PC-3 (cell line): ENCODE results near the gene PRIMA1. TPM values are rescaled to one million over a fixed set of nuclear protein-coding genes. Genes with fewer than 3 reads are reported as not detected.

Experiments
- ATAC-seq: fragments of 200-7000 bp; cut with Tn5 transposase; 2 replicates; pipeline ENCODE4 v1.9.1; 2020; ENCODE audit warnings: mild to moderate bottlenecking, moderate library complexity
- BruUV-seq: library from RNA; stranded (reverse); fragments of 400-500 nt; replicated peaks from 2 replicates; lab custom pipeline; 2021; lab: Mats Ljungman, UMichigan
- CTCF ChIA-PET: fragments of 300-600 bp; sonication (Branson Sonifier 250); formaldehyde crosslinking; loops from one replicate; lab custom pipeline; 2022; ENCODE audit warnings: antibody characterized with exemption; lab: Charles Lee
- POLR2A ChIA-PET: fragments of 300-600 bp; sonication (Branson Sonifier 250); formaldehyde crosslinking; loops from one replicate; lab custom pipeline; 2022; ENCODE audit warnings: antibody characterized with exemption; ENCODE audit not compliant: unreplicated experiment; lab: Charles Lee
- DNase-seq: peaks from one replicate; pipeline ENCODE4 v3.0.0-alpha.2; 2015
- H2AFZ ChIP-seq: fragments of 300-600 bp; sonication (generic); 2 replicates; pipeline ENCODE4 v1.6.0; 2016; ENCODE audit warnings: antibody characterized with exemption, low read length
- H3F3A ChIP-seq: fragments of 300-600 bp; sonication (generic); one replicate; pipeline ENCODE4 v1.6.0; 2017; ENCODE audit warnings: antibody characterized with exemption, low read length, control low read depth, mild to moderate bottlenecking; ENCODE audit not compliant: unreplicated experiment
- H3K27ac ChIP-seq: fragments of 300-600 bp; sonication (generic); 2 replicates; pipeline ENCODE4 v1.5.1; 2016; ENCODE audit warnings: mild to moderate bottlenecking, low read length
- H3K27me3 ChIP-seq: fragments of 300-600 bp; sonication (generic); 2 replicates; pipeline ENCODE4 v1.6.1; 2016; ENCODE audit warnings: low read length, mixed read lengths
- H3K36me3 ChIP-seq: fragments of 300-600 bp; sonication (generic); 2 replicates; pipeline ENCODE4 v1.6.1; 2016; ENCODE audit warnings: low read depth, mixed run types, low read length, mixed read lengths
- H3K4me1 ChIP-seq: fragments of 300-600 bp; sonication (generic); 2 replicates; pipeline ENCODE4 v1.5.1; 2016; ENCODE audit warnings: low read length; ENCODE audit not compliant: insufficient read depth
- H3K4me2 ChIP-seq: fragments of 300-600 bp; sonication (generic); 2 replicates; pipeline ENCODE4 v1.6.0; 2016; ENCODE audit warnings: low read length
- H3K4me3 ChIP-seq: fragments of 300-600 bp; sonication (generic); 2 replicates; pipeline ENCODE4 v1.5.1; 2016; ENCODE audit warnings: mild to moderate bottlenecking, low read length, mixed read lengths
- H3K79me2 ChIP-seq: fragments of 300-600 bp; sonication (generic); 2 replicates; pipeline ENCODE4 v1.6.1; 2017; ENCODE audit warnings: low read length, mixed read lengths
- H3K9ac ChIP-seq: fragments of 300-600 bp; sonication (generic); 2 replicates; pipeline ENCODE4 v1.6.0; 2016; ENCODE audit warnings: mild to moderate bottlenecking, low read length
- H3K9me2 ChIP-seq: fragments of 300-600 bp; sonication (generic); replicated peaks from 2 replicates; pipeline ENCODE4 v1.6.1; 2016; ENCODE audit warnings: mixed run types, low read length, mixed read lengths
- H3K9me3 ChIP-seq: fragments of 300-600 bp; sonication (generic); 2 replicates; pipeline ENCODE4 v1.6.1; 2016; ENCODE audit warnings: low read length, mixed read lengths
- H4K20me1 ChIP-seq: fragments of 300-600 bp; sonication (generic); 2 replicates; pipeline ENCODE4 v1.6.1; 2016; ENCODE audit warnings: low read length, mixed read lengths
- EZH2 ChIP-seq: fragments of 300-600 bp; sonication (generic); IDR thresholded peaks from one replicate; pipeline ENCODE4 v1.6.1; 2017; ENCODE audit warnings: antibody characterized with exemption, mild to moderate bottlenecking, low read length; ENCODE audit not compliant: unreplicated experiment
- EZH2phosphoT487 ChIP-seq: fragments of 300-600 bp; sonication (generic); IDR thresholded peaks from 2 replicates; pipeline ENCODE4 v1.6.1; 2018; ENCODE audit warnings: mild to moderate bottlenecking, antibody characterized with exemption, low read length, borderline replicate concordance
- intact Hi-C: fragments of 100-400 bp; cut with micrococcal nuclease; formaldehyde crosslinking; loops from 2 replicates; pipeline ENCODE4 v1.9.0; 2023
- total RNA-seq: library from RNA; depleted of rRNA; stranded (reverse); fragments of >200 nt; gene quantifications from 2 replicates; pipeline ENCODE4 v1.2.3, GENCODE V29; 2014
- TF ChIP-seq, protein P1 (sequence below): fragments of 300-600 bp; sonication (generic); conservative IDR thresholded peaks from 2 replicates; pipeline ENCODE4 v1.5.1; 2017; ENCODE audit warnings: antibody characterized with exemption, low read depth, mild to moderate bottlenecking, low read length

Gene PRIMA1
- total RNA-seq, 1 experiment from 2014 or later, result 0.04 TPM

DNA sequence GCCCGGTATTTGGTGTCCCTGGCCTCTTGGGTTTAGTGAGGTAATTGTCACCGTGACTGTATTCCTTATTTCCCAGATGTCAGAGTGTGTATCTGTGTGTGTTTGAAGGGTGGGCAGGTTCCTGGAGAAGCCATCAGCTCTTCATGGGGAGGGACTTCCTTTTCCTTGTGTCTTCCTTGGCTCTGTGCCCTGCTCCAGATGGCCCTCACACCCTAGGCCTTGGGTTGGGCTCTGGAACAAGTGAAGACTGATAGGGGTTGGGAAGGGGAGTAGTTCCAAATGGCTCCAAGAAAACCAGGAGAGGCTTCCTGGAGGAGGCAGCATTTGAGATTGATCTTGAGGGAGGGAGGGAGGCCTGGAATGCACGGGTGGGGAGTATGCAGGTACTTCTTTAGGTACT is 43.8 kb upstream of the PRIMA1 start:
- POLR2A ChIA-PET, result no interaction called here

DNA sequence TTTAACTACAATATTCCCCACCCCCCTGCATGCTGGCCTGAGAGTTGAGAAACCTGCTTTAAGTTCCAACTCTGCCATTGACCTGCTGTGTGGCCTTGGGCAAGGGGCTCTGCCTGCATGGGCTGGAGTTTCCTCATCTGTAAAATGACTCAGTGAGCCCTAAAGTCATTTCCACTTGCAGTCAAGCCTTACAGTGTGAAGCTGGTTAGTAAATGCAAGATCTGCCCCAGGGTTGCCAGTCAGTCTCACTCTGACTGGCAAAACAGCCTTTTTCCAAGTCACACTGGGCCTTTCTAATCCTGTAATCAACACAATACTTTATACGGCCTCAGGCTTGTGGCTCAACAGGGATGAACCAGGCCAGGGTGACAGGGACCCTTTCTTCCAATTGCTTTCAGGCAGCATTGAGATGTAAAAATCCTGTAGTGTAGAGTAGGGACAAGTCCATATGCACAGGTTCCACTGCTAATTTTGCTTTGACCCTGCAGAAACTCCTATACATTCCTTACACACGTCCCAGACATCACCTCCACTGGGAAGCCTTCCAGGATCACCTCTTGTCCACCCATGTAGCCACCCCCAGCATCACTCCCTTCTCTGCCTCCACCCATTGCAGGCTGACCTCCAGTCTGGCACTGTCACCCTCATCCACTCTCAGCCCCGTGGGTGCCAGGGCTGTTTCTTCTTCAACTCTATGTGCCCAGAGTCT is 42.6 kb upstream of the PRIMA1 start:
- Histone ChIP-seq H3F3A (no peaks in the 10 kb centered on the region), H3K27me3 (peaks cover 8% of the 10 kb centered on the region; the same call in 1 of the 2 replicates), H3K9me2 (no peaks in the 10 kb centered on the region), H3K27ac (no peak overlapping the region), H3K36me3 (no peaks in the 10 kb centered on the region), H4K20me1 (no peaks in the 10 kb centered on the region), H3K9me3 (no peaks in the 10 kb centered on the region), H3K4me1 (no peaks in the 10 kb centered on the region), H3K79me2 (no peaks in the 10 kb centered on the region), H3K4me3 (no peak overlapping the region), H3K9ac (no peak overlapping the region), H2AFZ (no peak overlapping the region), H3K4me2 (no peak overlapping the region)
- POLR2A ChIA-PET, result no interaction called here
- BruUV-seq, result no TSS peak
- TF ChIP-seq EZH2phosphoT487, result no peak
- no peak for TF ChIP-seq EZH2
- TF ChIP-seq, protein P1, sequence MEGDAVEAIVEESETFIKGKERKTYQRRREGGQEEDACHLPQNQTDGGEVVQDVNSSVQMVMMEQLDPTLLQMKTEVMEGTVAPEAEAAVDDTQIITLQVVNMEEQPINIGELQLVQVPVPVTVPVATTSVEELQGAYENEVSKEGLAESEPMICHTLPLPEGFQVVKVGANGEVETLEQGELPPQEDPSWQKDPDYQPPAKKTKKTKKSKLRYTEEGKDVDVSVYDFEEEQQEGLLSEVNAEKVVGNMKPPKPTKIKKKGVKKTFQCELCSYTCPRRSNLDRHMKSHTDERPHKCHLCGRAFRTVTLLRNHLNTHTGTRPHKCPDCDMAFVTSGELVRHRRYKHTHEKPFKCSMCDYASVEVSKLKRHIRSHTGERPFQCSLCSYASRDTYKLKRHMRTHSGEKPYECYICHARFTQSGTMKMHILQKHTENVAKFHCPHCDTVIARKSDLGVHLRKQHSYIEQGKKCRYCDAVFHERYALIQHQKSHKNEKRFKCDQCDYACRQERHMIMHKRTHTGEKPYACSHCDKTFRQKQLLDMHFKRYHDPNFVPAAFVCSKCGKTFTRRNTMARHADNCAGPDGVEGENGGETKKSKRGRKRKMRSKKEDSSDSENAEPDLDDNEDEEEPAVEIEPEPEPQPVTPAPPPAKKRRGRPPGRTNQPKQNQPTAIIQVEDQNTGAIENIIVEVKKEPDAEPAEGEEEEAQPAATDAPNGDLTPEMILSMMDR, result no peak
- CTCF ChIA-PET, result no interaction called here
- intact Hi-C loops, result no loop called here
- no peak for DNase-seq
- ATAC-seq, result no peak

More for the DNA sequence above, 43.8 kb upstream of the PRIMA1 start:
- no peak for ATAC-seq
- no TSS peak for BruUV-seq
- H3F3A ChIP-seq, result no peaks in the 10 kb centered on the region
- H3K27ac ChIP-seq, result no peak overlapping the region
- no peaks in the 10 kb centered on the region for H3K9me2 ChIP-seq
- H3K27me3 ChIP-seq, result 0 out of 2 replicates have a peak, but pooled peaks cover 6% of the 10 kb centered on the region
- no peak for DNase-seq
- TF ChIP-seq, protein P1, result no peak
- TF ChIP-seq EZH2, result no peak
- no peak for TF ChIP-seq EZH2phosphoT487
- H3K36me3 ChIP-seq, result no peaks in the 10 kb centered on the region
- no peak overlapping the region for H3K4me3 ChIP-seq
- no peak overlapping the region for H3K4me2 ChIP-seq
- H2AFZ ChIP-seq, result no peak overlapping the region
- no peaks in the 10 kb centered on the region for H3K9me3 ChIP-seq
- no peaks in the 10 kb centered on the region for H3K4me1 ChIP-seq
- no peaks in the 10 kb centered on the region for H3K79me2 ChIP-seq
- CTCF ChIA-PET, result no interaction called here
- no peaks in the 10 kb centered on the region for H4K20me1 ChIP-seq
- H3K9ac ChIP-seq, result no peak overlapping the region
- intact Hi-C loops, result no loop called here

DNA sequence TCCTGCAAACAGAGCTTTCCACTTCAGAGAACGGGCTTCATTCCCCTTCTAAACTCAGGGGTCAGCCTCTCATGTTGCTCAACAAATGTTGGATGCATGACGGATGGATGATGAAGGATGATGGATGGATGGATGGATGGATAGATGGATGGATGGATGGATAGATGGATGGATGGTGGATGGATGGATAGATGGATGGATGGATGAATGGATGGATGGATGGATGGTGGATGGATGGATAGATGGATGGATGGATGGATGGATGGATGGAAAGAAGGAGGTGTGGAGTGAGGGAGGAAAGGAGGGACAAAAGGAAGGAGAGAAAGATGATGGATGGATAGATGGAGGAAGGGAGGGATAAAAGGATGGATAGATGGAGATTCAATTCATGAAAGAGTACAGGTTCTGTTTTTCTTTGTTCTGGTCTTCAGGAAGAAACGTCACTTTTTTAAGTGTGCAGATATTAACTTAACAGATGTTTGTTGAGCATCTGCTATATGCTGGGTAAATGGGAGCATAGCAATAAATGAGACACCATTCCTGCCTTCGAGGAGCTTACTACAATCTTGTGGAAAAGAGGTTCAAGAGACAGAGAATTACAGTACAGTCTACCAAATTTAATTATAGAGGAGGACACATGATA is 41.7 kb upstream of the PRIMA1 start:
- Histone ChIP-seq H3K9me2 (no peaks in the 10 kb centered on the region), H3K36me3 (no peaks in the 10 kb centered on the region), H2AFZ (no peak overlapping the region), H3K27ac (no peak overlapping the region), H3K9me3 (no peaks in the 10 kb centered on the region), H3F3A (no peaks in the 10 kb centered on the region), H3K4me3 (no peak overlapping the region), H4K20me1 (no peaks in the 10 kb centered on the region), H3K4me1 (no peaks in the 10 kb centered on the region), H3K4me2 (no peak overlapping the region), H3K79me2 (no peaks in the 10 kb centered on the region), H3K9ac (no peak overlapping the region), H3K27me3 (peaks cover 8% of the 10 kb centered on the region; the same call in 1 of the 2 replicates)
- ATAC-seq (no peak), DNase-seq (no peak)
- intact Hi-C loops, result no loop called here
- TF ChIP-seq EZH2, result no peak
- TF ChIP-seq, protein P1, result no peak
- TF ChIP-seq EZH2phosphoT487, result no peak
- ChIA-PET CTCF (no interaction called here), POLR2A (no interaction called here)
- no TSS peak for BruUV-seq
